ENCODE data around the gene TSPO2.

GRCh38 chr6:41073203-41073967, 31.1 kb downstream of the TSPO2 start:
- TF ChIP-seq CTCF (conservative IDR thresholded peaks at IDR 0.05; ENCODE audit: low read depth, low read length) (no peak; the same call in 1 of the 2 replicates), EZH2 (IDR thresholded peaks at IDR 0.05; ENCODE audit: borderline replicate concordance, low read depth, low read length, poor library complexity, severe bottlenecking) (no peak)
